NCI-H1105 (cell line): ENCODE measurements around the gene SLC38A7.
A peak's percentile ranks its signal among the peaks of the same experiment; 100 is the strongest.
"Not testable (repeated sequence)": the region's sequence is repeated elsewhere in the genome, so short reads cannot be mapped to it uniquely, and the experiment has no call there.

Experiments used
- DNase-seq: peaks from one replicate; lab custom pipeline; 2025; lab: John Stamatoyannopoulos, UW

Gene SLC38A7

GRCh38 chr16:58678269-58678668 lies 6.3 kb downstream of the SLC38A7 start:
- no peak for DNase-seq

GRCh38 chr16:58670946-58671583 lies 13.5 kb downstream of the SLC38A7 start:
- no peak for DNase-seq

GRCh38 chr16:58670177-58670576 lies 14.4 kb downstream of the SLC38A7 start:
- DNase-seq = no peak

GRCh38 chr16:58665200-58665599 lies 19.4 kb downstream of the SLC38A7 start:
- no peak for DNase-seq

- DNase-seq = peak; percentile 15
Observed at GRCh38 chr16:58661199-58661830, 23.3 kb downstream of the SLC38A7 start.

GRCh38 chr16:58659911-58660310 lies 24.7 kb downstream of the SLC38A7 start:
- not testable (repeated sequence) for DNase-seq

GRCh38 chr16:58658796-58659211 lies 25.8 kb downstream of the SLC38A7 start:
- no peak for DNase-seq

GRCh38 chr16:58656899-58657298 lies 27.7 kb downstream of the SLC38A7 start:
- no peak for DNase-seq

- no peak for DNase-seq
Observed at GRCh38 chr16:58655215-58655596, 29.4 kb downstream of the SLC38A7 start.

- no peak for DNase-seq
Observed at GRCh38 chr16:58654560-58655214, 29.9 kb downstream of the SLC38A7 start.

- no peak for DNase-seq
Observed at GRCh38 chr16:58652741-58653140, 31.8 kb downstream of the SLC38A7 start.

GRCh38 chr16:58651965-58652348 lies 32.6 kb downstream of the SLC38A7 start:
- no peak for DNase-seq

GRCh38 chr16:58649707-58650106 lies 34.9 kb downstream of the SLC38A7 start:
- no peak for DNase-seq

- DNase-seq = no peak
Observed at GRCh38 chr16:58647107-58647506, 37.5 kb downstream of the SLC38A7 start.

- DNase-seq = no peak
Observed at GRCh38 chr16:58644765-58645487, 39.6 kb downstream of the SLC38A7 start.

GRCh38 chr16:58644108-58644507 lies 40.5 kb downstream of the SLC38A7 start:
- DNase-seq = no peak

- no peak for DNase-seq
Observed at GRCh38 chr16:58640949-58641348, 43.6 kb downstream of the SLC38A7 start.

GRCh38 chr16:58639836-58640235 lies 44.7 kb downstream of the SLC38A7 start:
- DNase-seq = no peak

- DNase-seq = no peak
Observed at GRCh38 chr16:58639230-58639629, 45.3 kb downstream of the SLC38A7 start.

GRCh38 chr16:58638148-58639036 lies 46.2 kb downstream of the SLC38A7 start:
- no peak for DNase-seq

- DNase-seq = not testable (repeated sequence)
Observed at GRCh38 chr16:58637021-58637420, 47.5 kb downstream of the SLC38A7 start.

GRCh38 chr16:58636466-58636865 lies 48.1 kb downstream of the SLC38A7 start:
- DNase-seq = no peak
